Cardiac septum (tissue), 1 donor: Measurements from ENCODE around the gene CDH18. TPM values are rescaled to one million over a fixed set of nuclear protein-coding genes. Genes with fewer than 3 reads are reported as not detected.

Experiments
- DNase-seq: peaks from one replicate; pipeline ENCODE4 v3.0.0-alpha.2; 2020; ENCODE audit warnings: low spot score
- intact Hi-C: fragments of 100-400 bp; cut with DNase I; formaldehyde crosslinking; loops from one replicate; pipeline ENCODE4 v1.14.0; 2022
- long read RNA-seq: library from polyadenylated mRNA; unstranded; transcript quantifications from one replicate; pipeline ENCODE4 v2.0.0, GENCODE V29; 2021
- total RNA-seq: library from RNA; stranded (reverse); fragmentation: NEBNext Ultra II Directional; extraction: Animal tissue kit (Norgen Biotek cat#: 25700); gene quantifications from one replicate; pipeline ENCODE4 v1.2.1, GENCODE V29; 2021
- donor health status: DM: no; HTN: no; CAD: no.

The CDH18 gene
- not detected for total RNA-seq
- long read RNA-seq: 0 reads

GRCh38 chr5:19987612-19988361, at the start of gene CDH18:
TSS of gene CDH18 (minus strand) at chr5:19988200. CDS start at chr5:19838986, 149,214 bp downstream.
- no peak for DNase-seq
- intact Hi-C loops: no loop called here

GRCh38 chr5:20034717-20035116, 46.7 kb upstream of the CDH18 start:
- intact Hi-C loops: no loop called here
- DNase-seq: no peak

- DNase-seq: no peak
- intact Hi-C loops: no loop called here
These were observed 45.9 kb upstream of the CDH18 start for GRCh38 chr5:20033881-20034280.

GRCh38 chr5:20032896-20033295, 44.9 kb upstream of the CDH18 start:
- intact Hi-C loops: no loop called here

GRCh38 chr5:20030125-20030524, 42.1 kb upstream of the CDH18 start:
- intact Hi-C loops: no loop called here
- no peak for DNase-seq

More at GRCh38 chr5:20032896-20033295, 44.9 kb upstream of the CDH18 start:
- no peak for DNase-seq

GRCh38 chr5:20029266-20029665, 41.3 kb upstream of the CDH18 start:
- intact Hi-C loops: no loop called here
- DNase-seq: no peak

- no peak for DNase-seq
These were observed 40.5 kb upstream of the CDH18 start for GRCh38 chr5:20028506-20028905.

GRCh38 chr5:20023686-20024180, 35.7 kb upstream of the CDH18 start:
- DNase-seq: no peak
- intact Hi-C loops: no loop called here

More at GRCh38 chr5:20028506-20028905, 40.5 kb upstream of the CDH18 start:
- intact Hi-C loops: no loop called here

GRCh38 chr5:20020247-20020646, 32.2 kb upstream of the CDH18 start:
- intact Hi-C loops: no loop called here
- no peak for DNase-seq

GRCh38 chr5:20017021-20017420, 29.0 kb upstream of the CDH18 start:
- intact Hi-C loops: no loop called here
- no peak for DNase-seq

GRCh38 chr5:20000416-20000815, 12.4 kb upstream of the CDH18 start:
- no peak for DNase-seq
- intact Hi-C loops: no loop called here

- no peak for DNase-seq
- intact Hi-C loops: no loop called here
These were observed 457 bp upstream of the CDH18 start for GRCh38 chr5:19988457-19988856.

GRCh38 chr5:19986806-19987205, 1.2 kb downstream of the CDH18 start:
- DNase-seq: no peak
- intact Hi-C loops: no loop called here

GRCh38 chr5:19986031-19986619, 1.9 kb downstream of the CDH18 start:
- no peak for DNase-seq
- intact Hi-C loops: no loop called here

GRCh38 chr5:19978476-19978875, 9.5 kb downstream of the CDH18 start:
- intact Hi-C loops: no loop called here
- no peak for DNase-seq

GRCh38 chr5:19977099-19977498, 10.9 kb downstream of the CDH18 start:
- no peak for DNase-seq
- intact Hi-C loops: no loop called here

- intact Hi-C loops: no loop called here
- DNase-seq: no peak
These were observed 12.2 kb downstream of the CDH18 start for GRCh38 chr5:19975795-19976194.

- DNase-seq: no peak
- intact Hi-C loops: no loop called here
These were observed 27.5 kb downstream of the CDH18 start for GRCh38 chr5:19960451-19960850.

GRCh38 chr5:19959830-19960384, 28.1 kb downstream of the CDH18 start:
- no peak for DNase-seq
- intact Hi-C loops: no loop called here

- DNase-seq: no peak
- intact Hi-C loops: no loop called here
These were observed 37.1 kb downstream of the CDH18 start for GRCh38 chr5:19950897-19951296.

- intact Hi-C loops: no loop called here
These were observed 47.8 kb downstream of the CDH18 start for GRCh38 chr5:19940192-19940591.

More at GRCh38 chr5:19940192-19940591, 47.8 kb downstream of the CDH18 start:
- DNase-seq: no peak
